Natural killer cell (primary cell): ENCODE results near the gene FAH. TPM values are rescaled to one million over a fixed set of nuclear protein-coding genes. Genes with fewer than 3 reads are reported as not detected.

Experiments
- ATAC-seq, 3 donors: fragments of 150-1000 bp in 2 of 3; fragments of 200-7000 bp in 1 of 3; cut with Tn5 transposase; 1 replicate in 1 of 3; 2 replicates in 2 of 3; pipeline ENCODE4 v1.10.0; 2021; ENCODE audit warnings: mild to moderate bottlenecking in 2 of 3, moderate library complexity in 2 of 3
- DNase-seq, 2 donors: peaks; one replicate each; pipeline versions ENCODE4 v3.0.0 to v3.0.0-alpha.2; 2013 to 2021; ENCODE audit warnings: mixed read lengths in 1 of 2
- H3K27ac ChIP-seq: one replicate; pipeline ENCODE4 v1.5.1; 2013; ENCODE audit warnings: mild to moderate bottlenecking, low read length
- H3K27me3 ChIP-seq: one replicate; pipeline ENCODE4 v1.6.1; 2013; ENCODE audit warnings: low read length; ENCODE audit not compliant: control insufficient read depth, insufficient read depth
- H3K36me3 ChIP-seq: one replicate; pipeline ENCODE4 v1.6.1; 2013; ENCODE audit warnings: low read length; ENCODE audit not compliant: control insufficient read depth, insufficient read depth
- H3K4me1 ChIP-seq: one replicate; pipeline ENCODE4 v1.6.1; 2013; ENCODE audit warnings: low read length; ENCODE audit not compliant: control insufficient read depth, insufficient read depth
- H3K4me3 ChIP-seq: one replicate; pipeline ENCODE4 v1.5.1; 2013; ENCODE audit warnings: low read length
- H3K9me3 ChIP-seq: one replicate; pipeline ENCODE4 v1.6.1; 2013; ENCODE audit warnings: low read length; ENCODE audit not compliant: control insufficient read depth, insufficient read depth
- H3K27ac Mint-ChIP-seq, 2 donors: one replicate each; pipeline ENCODE4 v1.8.0; 2022; ENCODE audit warnings: mild to moderate bottlenecking in 2 of 2, mixed read lengths in 2 of 2, moderate library complexity in 1 of 2
- H3K27me3 Mint-ChIP-seq, 2 donors: one replicate each; pipeline ENCODE4 v1.8.0; 2022; ENCODE audit warnings: low read depth in 2 of 2, mixed read lengths in 2 of 2
- H3K36me3 Mint-ChIP-seq: one replicate; pipeline ENCODE4 v1.8.0; 2022; ENCODE audit warnings: mixed read lengths
- H3K4me1 Mint-ChIP-seq, 2 donors: one replicate each; pipeline ENCODE4 v1.8.0; 2022; ENCODE audit warnings: mixed read lengths in 2 of 2
- H3K4me3 Mint-ChIP-seq: one replicate; pipeline ENCODE4 v1.8.0; 2022; ENCODE audit warnings: mild to moderate bottlenecking, moderate library complexity, mixed read lengths
- H3K9me3 Mint-ChIP-seq, 2 donors: one replicate each; pipeline ENCODE4 v1.8.0; 2022; ENCODE audit warnings: mixed read lengths in 2 of 2
- CTCF ChIP-seq: fragments of 200-600 bp; IDR thresholded peaks from one replicate; pipeline ENCODE4 v1.8.0; 2022; ENCODE audit warnings: antibody characterized with exemption
- WGBS: methylation state at CpG from one replicate; pipeline ENCODE4 v1.1.7; 2013; ENCODE audit warnings: missing lambda C conversion rate; ENCODE audit not compliant: insufficient coverage; 5-methylcytosine and 5-hydroxymethylcytosine counted together
- intact Hi-C: fragments of 100-400 bp; cut with micrococcal nuclease; formaldehyde crosslinking; loops from one replicate; pipeline ENCODE4 v1.14.2; 2022
- total RNA-seq, 4 donors: library from RNA; stranded (reverse); fragments of 120-200 nt in 1 of 4; gene quantifications; one replicate each; pipeline versions ENCODE4 v1.2.3 to v1.2.4, GENCODE V29; 2013 to 2022

The FAH gene
- total RNA-seq, 3 donors from 2014 or later (not counting 1 experiment from before 2014, with no cell fraction given): 12.4 to 14.1 (median 13.5) TPM

- Histone ChIP-seq H3K4me1 (no peaks in the 10 kb centered on the region), H3K4me3 (no peak overlapping the region), H3K27me3 (no peaks in the 10 kb centered on the region), H3K27ac (no peak overlapping the region), H3K36me3 (peaks cover 39% of the 10 kb centered on the region), H3K9me3 (no peaks in the 10 kb centered on the region)
- Mint-ChIP-seq H3K36me3 (peaks cover 7% of the 10 kb centered on the region), H3K4me1 (peaks cover 21 to 23% of the 10 kb centered on the region in 2 donors), H3K9me3 (no peaks in the 10 kb centered on the region), H3K4me3 (no peak overlapping the region), H3K27me3 (no peaks in the 10 kb centered on the region), H3K27ac (peak overlapping the region in 1 of 2 donors; percentile 19)
- intact Hi-C loops: no loop called here
- WGBS: 61% methylated on average over 2 of the region's 2 CpGs
- DNase-seq: no peak
- ATAC-seq: no peak
- TF ChIP-seq CTCF: no peak
Observed at GRCh38 chr15:80127911-80128310, 24.9 kb upstream of the FAH start.

- intact Hi-C loops: no loop called here
- H3K27ac Mint-ChIP-seq: no peak overlapping the region
- DNase-seq (no peak), ATAC-seq (no peak)
- no peak overlapping the region for H3K4me3 Mint-ChIP-seq
- WGBS: 97% methylated on average over 3 of the region's 3 CpGs
- peaks cover 39% of the 10 kb centered on the region for H3K36me3 ChIP-seq
- H3K36me3 Mint-ChIP-seq: peaks cover 7% of the 10 kb centered on the region
- no peaks in the 10 kb centered on the region for H3K4me1 ChIP-seq
- no peaks in the 10 kb centered on the region for H3K9me3 ChIP-seq
- no peak overlapping the region for H3K27ac ChIP-seq
- H3K4me3 ChIP-seq: no peak overlapping the region
- H3K9me3 Mint-ChIP-seq: no peaks in the 10 kb centered on the region
- H3K27me3 Mint-ChIP-seq: no peaks in the 10 kb centered on the region
- H3K4me1 Mint-ChIP-seq: peaks cover 5 to 14% of the 10 kb centered on the region in 2 donors
- no peaks in the 10 kb centered on the region for H3K27me3 ChIP-seq
- no peak for TF ChIP-seq CTCF
Observed at GRCh38 chr15:80132382-80132781, 20.4 kb upstream of the FAH start.

- H3K27me3 Mint-ChIP-seq: no peaks in the 10 kb centered on the region
- peaks cover 29% of the 10 kb centered on the region for H3K36me3 ChIP-seq
- no peaks in the 10 kb centered on the region for H3K9me3 Mint-ChIP-seq
- no peaks in the 10 kb centered on the region for H3K27me3 ChIP-seq
- no peak overlapping the region for H3K27ac Mint-ChIP-seq
- 100% methylated on average over 1 of the region's 3 CpGs for WGBS
- TF ChIP-seq CTCF: no peak
- intact Hi-C loops: no loop called here
- H3K4me3 Mint-ChIP-seq: no peak overlapping the region
- H3K9me3 ChIP-seq: no peaks in the 10 kb centered on the region
- H3K4me1 Mint-ChIP-seq: no peaks in the 10 kb centered on the region
- no peak overlapping the region for H3K27ac ChIP-seq
- ATAC-seq: no peak
- DNase-seq: no peak
- no peaks in the 10 kb centered on the region for H3K4me1 ChIP-seq
- H3K36me3 Mint-ChIP-seq: peaks cover 7% of the 10 kb centered on the region
- H3K4me3 ChIP-seq: no peak overlapping the region
Observed at GRCh38 chr15:80136854-80137253, 15.9 kb upstream of the FAH start.

GRCh38 chr15:80138961-80139360, 13.8 kb upstream of the FAH start:
- H3K27me3 ChIP-seq: no peaks in the 10 kb centered on the region
- no peak for TF ChIP-seq CTCF
- ATAC-seq (no peak), DNase-seq (no peak)
- peaks cover 20% of the 10 kb centered on the region for H3K36me3 ChIP-seq
- Mint-ChIP-seq H3K4me3 (no peak overlapping the region), H3K27ac (peak overlapping the region in 1 of 2 donors; percentile 65), H3K27me3 (no peaks in the 10 kb centered on the region), H3K36me3 (peaks cover 7% of the 10 kb centered on the region), H3K9me3 (no peaks in the 10 kb centered on the region), H3K4me1 (no peaks in the 10 kb centered on the region)
- H3K4me3 ChIP-seq: no peak overlapping the region
- WGBS: no CpG with 5 or more reads among the region's 3 CpGs
- H3K9me3 ChIP-seq: no peaks in the 10 kb centered on the region
- no peak overlapping the region for H3K27ac ChIP-seq
- no peaks in the 10 kb centered on the region for H3K4me1 ChIP-seq
- intact Hi-C loops: no loop called here
